Hematopoietic multipotent progenitor cell treated with erythropoietin and hydrocortisone succinate and interleukin-3 and kit ligand, for 8 days (in vitro differentiated cells): ENCODE data around the gene ACLY.
"Not testable (repeated sequence)": the region's sequence is repeated elsewhere in the genome, so short reads cannot be mapped to it uniquely, and the experiment has no call there.

Experiments used
- DNase-seq: peaks from one replicate; pipeline ENCODE4 v3.0.0-alpha.2; 2015

Gene ACLY

DNA sequence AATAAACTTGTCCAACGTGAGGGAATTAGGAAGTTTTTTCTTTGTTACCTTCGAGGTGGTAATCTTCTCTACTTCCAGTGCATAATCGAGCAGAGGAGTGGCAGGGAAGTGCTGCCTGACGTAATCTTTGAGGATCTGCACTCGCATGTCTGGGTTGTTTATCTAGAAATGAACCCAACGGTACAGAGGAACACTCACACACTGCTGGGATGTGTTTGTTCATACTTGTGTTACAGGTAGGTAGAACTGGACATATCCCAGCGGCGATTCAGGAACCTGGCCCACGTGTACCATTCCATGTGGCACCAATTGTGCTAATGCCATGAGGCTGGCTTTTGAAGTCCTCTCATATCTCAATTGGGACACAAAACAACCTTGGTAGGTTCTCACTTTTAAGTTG lies 49.3 kb downstream of the ACLY start:
- DNase-seq = no peak

DNA sequence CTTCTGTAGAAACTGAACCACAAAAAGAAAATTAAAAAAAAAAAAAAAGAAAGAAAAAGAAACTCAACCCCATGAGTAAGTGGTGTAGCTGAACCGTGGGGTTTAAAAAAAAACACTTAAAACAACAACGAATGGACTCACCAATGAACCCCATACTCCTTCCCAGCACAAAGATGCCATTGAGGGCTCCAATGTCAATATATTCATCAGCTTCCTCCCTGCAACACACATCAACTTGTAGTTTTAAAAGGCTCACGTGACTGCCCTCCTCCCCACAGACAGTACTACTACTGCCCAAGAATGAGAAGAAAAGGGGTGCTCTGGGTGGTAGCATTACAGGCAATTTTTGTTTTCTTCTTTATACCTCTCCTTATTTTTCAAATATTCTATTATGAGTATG lies 50.2 kb downstream of the ACLY start:
- no peak for DNase-seq

- no peak for DNase-seq
Observed at GRCh38 chr17:41865596-41865893, 53.2 kb downstream of the ACLY start.

DNA sequence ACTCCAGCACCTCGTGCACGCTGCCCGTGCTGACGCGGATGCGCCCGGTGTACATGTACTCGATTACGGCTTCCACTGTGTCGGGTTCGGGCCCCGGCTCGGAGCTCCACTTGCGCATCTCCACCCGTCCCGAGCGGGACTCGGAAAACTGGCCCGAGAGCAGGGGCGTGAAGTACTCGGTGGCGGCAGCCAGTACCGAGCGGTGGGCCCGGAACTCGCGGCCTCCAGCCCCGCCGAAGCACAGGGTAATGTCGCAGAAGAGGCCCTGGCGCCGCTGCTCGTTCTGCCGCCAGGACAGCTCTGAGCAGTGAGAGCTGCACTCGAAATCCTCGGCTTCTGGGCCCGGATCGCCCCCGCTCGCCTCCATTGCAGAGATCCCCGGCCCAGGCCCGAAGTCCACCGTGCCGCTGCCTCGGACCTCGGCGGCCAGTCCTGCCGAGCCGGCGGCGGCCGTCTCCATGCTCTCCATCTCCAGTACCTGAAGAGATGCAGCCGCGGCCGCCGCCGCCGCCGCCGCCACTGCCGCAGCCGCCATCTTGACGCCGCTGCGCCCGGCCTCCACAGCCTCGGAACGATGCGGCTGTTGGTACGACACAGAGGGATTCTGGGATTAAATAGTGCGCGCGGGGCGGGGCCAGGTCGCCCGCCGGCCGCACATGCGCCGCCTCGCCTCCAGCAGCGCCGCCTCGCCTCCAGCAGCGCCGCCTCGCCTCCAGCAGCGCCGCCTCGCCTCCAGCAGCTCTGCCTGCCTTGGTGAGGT lies 53.7 kb downstream of the ACLY start, which contains the start of gene KLHL11:
Gene KLHL11 (minus strand): TSS at position 588 of the 760 bp plus-strand sequence. CDS start 53 bp downstream, at position 535.
- peak; percentile 90 for DNase-seq

GRCh38 chr17:41864498-41864835 lies 54.3 kb downstream of the ACLY start:
- no peak for DNase-seq

DNA sequence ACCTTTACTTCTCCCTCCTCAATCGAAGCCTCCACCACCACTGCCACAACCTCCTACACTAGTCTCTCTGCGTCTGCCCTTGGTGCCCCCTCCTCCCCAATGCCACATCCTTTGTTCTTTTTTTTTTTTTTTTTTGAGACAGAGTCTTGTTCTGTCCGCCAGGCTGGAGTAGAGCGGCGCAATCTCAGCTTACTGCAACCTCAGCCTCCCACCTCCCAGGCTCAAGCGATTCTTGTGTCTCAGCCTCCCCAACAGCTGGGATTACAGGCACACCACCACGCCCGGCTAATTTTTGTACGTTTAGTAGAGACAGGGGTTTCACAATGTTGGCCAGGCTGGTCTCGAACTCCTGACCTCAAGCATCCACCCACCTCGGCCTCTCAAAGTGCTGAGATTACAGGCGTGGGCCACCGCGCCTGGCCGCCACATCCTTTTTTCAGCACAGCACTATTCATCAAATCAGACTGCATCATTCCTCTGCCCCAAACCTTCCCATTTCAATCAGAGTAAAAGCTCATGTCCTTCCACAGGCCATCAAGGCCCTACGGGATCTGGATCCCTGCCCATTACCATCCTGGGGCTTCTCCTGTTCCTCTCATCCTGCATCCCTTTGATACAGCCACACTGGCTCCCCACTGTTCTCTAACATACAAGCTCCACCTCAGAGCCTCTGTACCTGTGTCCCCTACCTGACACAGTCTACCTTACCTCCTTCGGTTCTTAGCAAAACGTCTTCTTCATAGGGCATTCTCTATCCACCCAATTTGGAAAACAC lies 55.5 kb downstream of the ACLY start:
- no peak for DNase-seq

GRCh38 chr17:41860254-41860931 lies 58.4 kb downstream of the ACLY start:
- DNase-seq = no peak

DNA sequence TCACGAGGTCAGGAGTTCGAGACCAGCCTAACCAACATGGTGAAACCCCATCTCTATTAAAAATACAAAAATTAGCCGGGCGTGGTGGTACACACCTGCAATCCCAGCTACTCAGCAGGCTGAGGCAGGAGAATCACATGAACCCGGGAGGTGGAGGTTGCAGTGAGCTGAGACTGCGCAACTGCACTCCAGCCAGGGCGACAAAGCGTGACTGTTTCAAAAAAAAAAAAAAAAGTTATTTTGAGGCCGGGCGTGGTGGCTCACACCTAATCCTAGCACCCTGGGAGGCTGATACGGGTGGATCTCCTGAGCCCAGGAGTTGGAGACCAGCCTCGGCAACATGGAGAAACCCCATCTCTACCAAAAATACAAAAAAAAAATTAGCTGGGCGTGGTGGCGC lies 67.4 kb downstream of the ACLY start:
- DNase-seq = not testable (repeated sequence)

DNA sequence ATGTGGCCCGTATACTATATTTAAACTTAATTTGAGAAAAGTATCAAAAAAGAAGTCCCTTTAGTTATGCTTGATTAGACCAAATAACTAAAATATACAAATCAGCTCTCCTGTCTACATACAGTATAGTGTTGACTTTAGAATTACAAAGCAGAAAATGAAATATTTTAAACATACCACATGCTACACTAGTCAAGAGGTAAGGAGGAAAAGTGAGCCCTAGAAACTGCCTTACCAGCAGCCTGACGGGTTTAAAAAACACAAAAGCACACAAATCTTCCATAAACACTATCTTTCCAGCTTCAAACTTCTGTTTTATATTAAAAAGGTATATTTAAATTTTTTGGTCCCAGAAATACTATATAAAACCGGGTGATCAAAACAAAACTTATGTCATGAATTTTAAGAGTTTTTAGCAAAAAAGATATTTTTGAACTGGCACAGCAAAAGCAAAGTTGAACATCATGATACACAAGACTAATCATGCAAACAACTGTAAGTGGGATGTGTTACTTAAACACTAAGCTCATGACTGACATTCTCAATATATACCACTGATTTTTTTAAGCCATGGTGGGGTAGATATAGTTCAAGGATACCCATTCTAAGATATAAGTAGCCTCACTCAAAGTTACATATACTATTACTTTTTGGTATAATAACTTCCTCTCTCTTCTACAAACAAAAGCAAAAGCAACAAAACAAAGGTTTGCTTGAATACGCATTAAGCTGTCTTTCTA lies 69.3 kb downstream of the ACLY start:
- no peak for DNase-seq

GRCh38 chr17:41848788-41849187 lies 70.0 kb downstream of the ACLY start:
- DNase-seq = no peak

GRCh38 chr17:41844971-41845370 lies 73.8 kb downstream of the ACLY start:
- DNase-seq = no peak

DNA sequence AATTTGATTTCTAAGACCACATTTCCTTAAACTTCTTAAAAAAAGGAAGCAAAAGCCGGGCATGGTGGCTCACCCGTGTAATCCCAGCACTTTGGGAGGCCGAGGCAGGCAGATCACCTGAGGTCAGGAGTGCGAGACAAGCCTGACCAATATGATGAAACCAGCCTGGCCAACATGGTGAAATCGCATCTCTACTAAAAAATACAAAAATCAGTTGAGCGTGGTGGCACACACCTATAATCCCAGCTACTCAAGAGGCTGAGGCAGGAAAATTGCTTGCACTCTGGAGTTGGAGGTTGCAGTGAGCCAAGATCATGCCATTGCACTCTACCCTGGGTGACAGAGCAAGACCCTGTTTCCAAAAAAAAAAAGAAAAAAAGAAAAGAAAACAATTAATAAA lies 78.0 kb downstream of the ACLY start:
- DNase-seq = not testable (repeated sequence)

GRCh38 chr17:41839448-41839847 lies 79.3 kb downstream of the ACLY start:
- not testable (repeated sequence) for DNase-seq

DNA sequence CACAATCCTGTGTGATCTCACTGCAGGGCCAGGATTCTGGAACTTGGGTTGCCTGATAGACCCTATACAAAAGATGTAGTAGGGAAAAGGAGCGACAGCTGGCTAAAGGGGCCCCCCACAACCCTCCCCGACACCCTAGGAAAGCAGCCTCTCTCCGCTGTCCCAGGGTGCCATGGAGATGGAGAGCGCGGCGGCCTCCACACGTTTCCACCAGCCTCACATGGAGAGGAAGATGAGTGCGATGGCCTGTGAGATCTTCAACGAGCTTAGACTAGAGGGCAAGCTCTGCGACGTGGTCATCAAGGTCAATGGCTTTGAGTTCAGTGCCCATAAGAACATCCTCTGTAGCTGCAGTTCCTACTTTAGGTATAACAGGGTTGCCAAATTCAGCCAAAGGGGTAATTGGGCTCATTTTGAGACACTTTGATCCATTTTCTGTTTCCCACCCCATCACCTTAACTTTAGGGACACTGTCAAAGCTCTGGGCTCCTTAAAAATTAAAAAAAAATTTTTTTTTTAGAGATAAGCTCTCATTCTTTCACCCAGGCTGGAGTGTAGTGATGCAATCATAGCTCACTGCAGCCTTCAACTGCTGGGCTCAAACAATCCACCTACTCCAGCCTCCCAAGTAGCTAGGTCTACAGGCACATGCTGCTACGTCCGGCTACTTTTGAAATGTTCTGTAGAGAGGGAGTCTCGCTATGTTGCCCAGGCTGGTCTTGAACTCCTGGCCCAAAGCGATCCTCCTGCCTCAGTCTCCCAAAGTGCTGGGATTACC lies 80.8 kb downstream of the ACLY start, which contains the start of gene KLHL10:
Gene KLHL10 (plus strand): TSS at position 65 of the 778 bp plus-strand sequence. CDS start 108 bp downstream, at position 173.
- no peak for DNase-seq

DNA sequence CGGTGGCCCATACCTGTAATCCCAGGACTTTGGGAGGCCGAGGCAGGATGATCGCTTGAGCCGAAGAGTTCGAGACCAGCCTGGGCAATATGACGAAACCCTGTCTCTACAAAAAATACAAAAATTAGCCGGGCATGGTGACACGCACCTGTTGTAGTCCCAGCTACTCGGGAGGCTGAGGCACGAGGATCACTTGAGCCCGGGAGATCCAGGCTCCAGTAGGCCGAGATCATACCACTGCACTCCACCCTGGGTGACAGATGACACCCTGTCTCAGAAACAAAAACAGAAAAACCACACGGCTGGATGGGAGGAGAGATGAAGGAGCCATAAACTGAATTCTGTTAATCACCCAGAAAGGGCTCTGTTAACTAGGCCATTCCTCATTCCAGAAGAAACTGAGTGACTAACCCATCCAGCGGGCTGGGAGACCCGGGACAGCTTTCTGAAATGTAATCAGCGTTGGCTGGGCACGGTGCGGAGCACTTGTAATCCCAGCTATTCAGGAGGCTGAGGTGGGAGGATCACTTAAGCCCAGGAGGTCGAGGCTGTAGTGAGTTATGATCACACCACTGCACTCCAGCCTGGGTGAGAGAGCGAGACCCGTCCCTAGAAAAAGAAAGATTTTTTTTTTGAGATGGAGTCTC lies 82.1 kb downstream of the ACLY start:
- no peak for DNase-seq

GRCh38 chr17:41835800-41836549 lies 82.8 kb downstream of the ACLY start, which contains the start of gene NT5C3B:
Gene NT5C3B, minus strand, starts transcription at chr17:41836232. Its CDS starts 39 bp downstream, at chr17:41836193.
- no peak for DNase-seq

DNA sequence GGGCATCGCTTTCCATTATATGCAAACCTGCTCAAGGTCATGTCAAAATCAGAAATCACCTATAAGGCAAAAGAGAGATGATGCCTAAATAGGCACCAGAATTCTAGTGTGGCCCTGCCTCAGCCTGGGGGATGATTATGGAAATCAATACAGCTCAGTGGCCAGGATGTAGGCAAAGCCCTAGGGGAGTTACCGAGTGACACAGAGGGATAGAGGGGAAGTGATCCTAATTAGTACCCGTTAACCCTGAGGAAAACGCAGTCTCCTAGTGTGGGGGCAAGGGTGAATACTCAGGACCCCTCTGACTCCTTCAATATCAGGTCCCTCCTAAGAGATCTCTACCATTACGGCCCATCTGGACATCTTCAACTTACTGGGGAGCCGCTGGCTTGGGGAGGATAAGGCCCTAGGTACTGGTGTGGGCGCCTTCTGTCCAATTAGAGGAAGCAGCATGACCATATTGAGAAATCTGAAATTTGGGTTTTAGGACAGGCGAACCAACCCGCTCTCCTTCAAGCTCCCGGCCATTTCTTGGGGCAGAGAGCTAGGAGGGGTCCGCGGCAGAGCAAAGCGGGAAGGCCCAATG lies 83.4 kb downstream of the ACLY start:
- DNase-seq = no peak

- not testable (repeated sequence) for DNase-seq
Observed at GRCh38 chr17:41829961-41830360, 88.8 kb downstream of the ACLY start.

DNA sequence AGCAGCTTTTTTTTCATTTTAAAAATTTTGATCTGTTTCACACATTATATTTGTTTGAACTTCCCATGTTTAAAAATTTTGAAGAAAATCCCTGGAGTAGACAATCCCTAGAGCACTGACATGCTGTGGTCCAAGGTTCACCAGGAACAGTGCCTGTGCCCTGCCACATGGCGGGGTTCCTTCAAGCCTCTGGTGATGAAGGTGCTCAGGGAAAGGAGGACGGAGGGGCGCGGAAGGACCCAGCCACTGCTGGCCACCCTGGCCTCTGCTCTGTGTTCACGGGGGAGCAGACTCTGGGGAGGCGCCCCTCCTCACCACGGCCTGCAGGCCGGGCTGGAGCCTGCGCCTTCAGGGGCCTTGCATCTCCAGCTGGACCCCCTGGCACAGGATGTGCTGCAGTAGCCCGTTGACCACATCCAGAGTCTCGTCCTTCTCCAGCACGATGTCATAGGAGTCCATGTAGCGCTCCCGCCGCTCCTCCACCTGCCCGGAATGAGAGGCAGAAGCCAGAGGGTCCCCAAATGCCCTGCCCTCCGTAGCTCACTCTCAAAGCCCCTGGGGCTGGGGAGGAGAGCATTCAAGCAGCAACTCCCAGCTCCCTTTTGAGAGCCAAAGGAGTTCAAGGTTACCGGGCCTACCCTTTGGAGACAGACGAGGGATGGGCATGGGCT lies 93.4 kb downstream of the ACLY start:
- DNase-seq = no peak

GRCh38 chr17:41824086-41824485 lies 94.7 kb downstream of the ACLY start:
- DNase-seq = no peak
